SU-DHL-6 (cell line): ENCODE measurements around the gene DNAH5.

ENCODE experiments used
- EZH2phosphoT487 ChIP-seq: fragments of 200-600 bp; sonication (generic), shearing (Covaris generic); conservative IDR thresholded peaks from 2 replicates; pipeline ENCODE4 v1.6.1; 2018; ENCODE audit warnings: mild to moderate bottlenecking, antibody characterized with exemption, low read length, moderate library complexity, mixed read lengths
- TF ChIP-seq, protein P1 (sequence below): fragments of 200-600 bp; sonication (generic); IDR thresholded peaks from one replicate; pipeline ENCODE4 v1.5.1; 2017; ENCODE audit warnings: antibody characterized with exemption, mild to moderate bottlenecking, low read length, moderate library complexity; ENCODE audit not compliant: insufficient read depth, poor library complexity, severe bottlenecking

DNA sequence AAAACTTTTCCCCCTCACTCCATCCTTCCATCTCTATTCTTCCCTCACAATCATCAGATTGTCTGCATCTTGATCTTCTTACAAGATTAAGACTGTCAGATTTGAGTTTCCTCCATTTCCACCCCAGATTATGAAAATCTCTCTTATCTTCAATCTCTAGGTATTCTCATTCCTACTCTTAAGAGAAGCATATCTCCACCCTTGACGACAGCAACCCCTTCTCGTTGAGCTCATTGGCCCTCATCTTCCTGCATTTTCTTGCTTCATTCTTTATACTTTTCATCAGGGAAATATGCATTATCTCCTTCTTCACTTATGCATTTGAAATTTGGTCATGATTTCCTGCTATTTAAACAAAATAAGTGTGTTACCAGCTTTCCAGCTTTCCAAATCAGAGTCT, 301.3 kb downstream of the DNAH5 start:
- TF ChIP-seq, protein P1, sequence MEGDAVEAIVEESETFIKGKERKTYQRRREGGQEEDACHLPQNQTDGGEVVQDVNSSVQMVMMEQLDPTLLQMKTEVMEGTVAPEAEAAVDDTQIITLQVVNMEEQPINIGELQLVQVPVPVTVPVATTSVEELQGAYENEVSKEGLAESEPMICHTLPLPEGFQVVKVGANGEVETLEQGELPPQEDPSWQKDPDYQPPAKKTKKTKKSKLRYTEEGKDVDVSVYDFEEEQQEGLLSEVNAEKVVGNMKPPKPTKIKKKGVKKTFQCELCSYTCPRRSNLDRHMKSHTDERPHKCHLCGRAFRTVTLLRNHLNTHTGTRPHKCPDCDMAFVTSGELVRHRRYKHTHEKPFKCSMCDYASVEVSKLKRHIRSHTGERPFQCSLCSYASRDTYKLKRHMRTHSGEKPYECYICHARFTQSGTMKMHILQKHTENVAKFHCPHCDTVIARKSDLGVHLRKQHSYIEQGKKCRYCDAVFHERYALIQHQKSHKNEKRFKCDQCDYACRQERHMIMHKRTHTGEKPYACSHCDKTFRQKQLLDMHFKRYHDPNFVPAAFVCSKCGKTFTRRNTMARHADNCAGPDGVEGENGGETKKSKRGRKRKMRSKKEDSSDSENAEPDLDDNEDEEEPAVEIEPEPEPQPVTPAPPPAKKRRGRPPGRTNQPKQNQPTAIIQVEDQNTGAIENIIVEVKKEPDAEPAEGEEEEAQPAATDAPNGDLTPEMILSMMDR: no peak
- no peak for TF ChIP-seq EZH2phosphoT487
